ENCODE data around the gene GRAMD2A.
"Not testable (repeated sequence)": the region's sequence is repeated elsewhere in the genome, so short reads cannot be mapped to it uniquely, and the experiment has no call there.

Gene GRAMD2A

GRCh38 chr15:72173864-72174550 lies 23.6 kb downstream of the GRAMD2A start:
- TF ChIP-seq CTCF (IDR thresholded peaks at IDR 0.05; ENCODE audit: low read depth, low read length): no peak

GRCh38 chr15:72173401-72173800 lies 24.2 kb downstream of the GRAMD2A start:
- no peak for TF ChIP-seq CTCF (IDR thresholded peaks at IDR 0.05; ENCODE audit: low read depth, low read length)
- H3K4me3 ChIP-seq (replicated peaks in 1 of 2; ENCODE audit: low read depth in 2 of 2, low read length in 2 of 2): no peak overlapping the region
- no peak for DNase-seq (ENCODE audit: low read depth in 2 of 2)

More at GRCh38 chr15:72173864-72174550, 23.6 kb downstream of the GRAMD2A start:
- no peak overlapping the region for H3K4me3 ChIP-seq (replicated peaks in 1 of 2; ENCODE audit: low read depth in 2 of 2, low read length in 2 of 2)
- no peak for DNase-seq (ENCODE audit: low read depth in 2 of 2)

- no peak for TF ChIP-seq CTCF (IDR thresholded peaks at IDR 0.05; ENCODE audit: low read depth, low read length)
- H3K4me3 ChIP-seq (replicated peaks in 1 of 2; ENCODE audit: low read depth in 2 of 2, low read length in 2 of 2): no peak overlapping the region
- DNase-seq (ENCODE audit: low read depth in 2 of 2): no peak
These were observed 24.8 kb downstream of the GRAMD2A start for GRCh38 chr15:72172796-72173195.

DNA sequence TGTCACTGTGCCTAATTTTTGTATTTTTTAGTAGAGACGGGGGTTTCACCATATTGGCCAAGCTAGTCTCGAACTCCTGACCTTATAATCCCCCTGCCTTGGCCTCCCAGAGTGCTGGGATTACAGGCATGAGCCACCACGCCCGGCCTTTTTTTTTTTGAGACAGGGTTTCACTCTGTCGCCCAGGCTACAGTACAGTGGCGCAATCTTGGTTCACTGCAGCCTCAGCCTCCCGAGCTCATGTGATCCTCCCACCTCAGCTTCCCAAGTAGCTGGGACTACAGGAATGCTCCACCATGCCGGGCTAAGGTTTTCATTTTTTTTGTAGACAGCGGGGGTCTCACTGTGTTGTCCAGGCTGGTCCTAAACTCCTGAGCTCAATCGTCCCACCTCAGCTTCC lies 25.6 kb downstream of the GRAMD2A start:
- DNase-seq (ENCODE audit: low read depth in 2 of 2): not testable (repeated sequence)

GRCh38 chr15:72170691-72171090 lies 26.9 kb downstream of the GRAMD2A start:
- no peak overlapping the region for H3K4me3 ChIP-seq (replicated peaks in 1 of 2; ENCODE audit: low read depth in 2 of 2, low read length in 2 of 2)
- DNase-seq (ENCODE audit: low read depth in 2 of 2): no peak
- no peak for TF ChIP-seq CTCF (IDR thresholded peaks at IDR 0.05; ENCODE audit: low read depth, low read length)

More for the DNA sequence above, 25.6 kb downstream of the GRAMD2A start:
- not testable (repeated sequence) for H3K4me3 ChIP-seq (replicated peaks in 1 of 2; ENCODE audit: low read depth in 2 of 2, low read length in 2 of 2)

GRCh38 chr15:72169921-72170611 lies 27.5 kb downstream of the GRAMD2A start:
- TF ChIP-seq CTCF (IDR thresholded peaks at IDR 0.05; ENCODE audit: low read depth, low read length): no peak
- no peak for DNase-seq (ENCODE audit: low read depth in 2 of 2)
- H3K4me3 ChIP-seq (replicated peaks in 1 of 2; ENCODE audit: low read depth in 2 of 2, low read length in 2 of 2): no peak overlapping the region

GRCh38 chr15:72169236-72169920 lies 28.2 kb downstream of the GRAMD2A start:
- no peak overlapping the region for H3K4me3 ChIP-seq (replicated peaks in 1 of 2; ENCODE audit: low read depth in 2 of 2, low read length in 2 of 2)
- no peak for TF ChIP-seq CTCF (IDR thresholded peaks at IDR 0.05; ENCODE audit: low read depth, low read length)

More at GRCh38 chr15:72169236-72169920, 28.2 kb downstream of the GRAMD2A start:
- DNase-seq (ENCODE audit: low read depth in 2 of 2): no peak

Measured in cardiac fibroblast (primary cell).